ENCODE measurements around the gene SYTL3.
"Not testable (repeated sequence)": the region's sequence is repeated elsewhere in the genome, so short reads cannot be mapped to it uniquely, and the experiment has no call there.

DNA sequence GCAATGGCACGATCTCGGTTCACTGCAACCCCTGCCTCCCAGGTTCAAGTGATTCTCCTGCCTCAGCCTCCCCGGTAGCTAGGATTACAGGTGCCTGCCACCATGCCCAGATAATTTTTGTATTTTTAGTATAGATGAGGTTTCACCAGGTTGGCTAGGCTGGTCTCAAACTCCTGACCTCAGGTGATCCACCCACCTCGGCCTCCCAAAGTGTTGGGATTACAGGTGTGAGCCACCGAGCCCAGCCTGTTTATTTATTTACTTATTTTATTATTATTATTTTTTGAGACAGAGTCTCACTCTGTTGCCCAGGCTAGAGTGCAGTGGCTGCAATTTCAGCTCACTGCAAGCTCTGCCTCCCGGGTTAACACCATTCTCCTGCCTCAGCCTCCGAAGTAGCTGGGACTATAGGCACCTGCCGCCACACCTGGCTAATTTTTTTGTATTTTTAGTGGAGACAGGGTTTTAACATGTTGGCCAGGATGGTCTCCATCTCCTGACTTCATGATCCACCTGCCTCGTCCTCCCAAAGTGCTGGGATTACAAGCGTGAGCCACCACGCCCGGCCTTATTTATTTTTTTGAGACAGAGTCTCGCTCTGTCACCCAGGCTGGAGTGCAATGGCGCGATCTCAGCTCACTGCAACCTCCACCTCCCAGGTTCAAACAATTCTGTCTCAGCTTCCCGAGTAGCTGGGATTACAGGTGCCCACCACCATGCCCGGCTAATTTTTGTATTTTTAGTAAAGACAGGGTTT is 2.3 kb downstream of the SYTL3 start:
- TF ChIP-seq, protein P1, sequence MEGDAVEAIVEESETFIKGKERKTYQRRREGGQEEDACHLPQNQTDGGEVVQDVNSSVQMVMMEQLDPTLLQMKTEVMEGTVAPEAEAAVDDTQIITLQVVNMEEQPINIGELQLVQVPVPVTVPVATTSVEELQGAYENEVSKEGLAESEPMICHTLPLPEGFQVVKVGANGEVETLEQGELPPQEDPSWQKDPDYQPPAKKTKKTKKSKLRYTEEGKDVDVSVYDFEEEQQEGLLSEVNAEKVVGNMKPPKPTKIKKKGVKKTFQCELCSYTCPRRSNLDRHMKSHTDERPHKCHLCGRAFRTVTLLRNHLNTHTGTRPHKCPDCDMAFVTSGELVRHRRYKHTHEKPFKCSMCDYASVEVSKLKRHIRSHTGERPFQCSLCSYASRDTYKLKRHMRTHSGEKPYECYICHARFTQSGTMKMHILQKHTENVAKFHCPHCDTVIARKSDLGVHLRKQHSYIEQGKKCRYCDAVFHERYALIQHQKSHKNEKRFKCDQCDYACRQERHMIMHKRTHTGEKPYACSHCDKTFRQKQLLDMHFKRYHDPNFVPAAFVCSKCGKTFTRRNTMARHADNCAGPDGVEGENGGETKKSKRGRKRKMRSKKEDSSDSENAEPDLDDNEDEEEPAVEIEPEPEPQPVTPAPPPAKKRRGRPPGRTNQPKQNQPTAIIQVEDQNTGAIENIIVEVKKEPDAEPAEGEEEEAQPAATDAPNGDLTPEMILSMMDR (IDR thresholded peaks at IDR 0.05), result not testable (repeated sequence)
- TF ChIP-seq POLR2A, POLR2AphosphoS5 (IDR thresholded peaks at IDR 0.05): not testable (repeated sequence)

Measured in prostate gland (tissue), 2 donors.